Ishikawa (cell line): ENCODE results near the gene ZMYND15.

ENCODE experiments used
- CEBPB ChIP-seq: IDR thresholded peaks from 2 replicates; pipeline ENCODE4 v1.6.1; 2012
- CREB1 ChIP-seq: IDR thresholded peaks from 2 replicates; pipeline ENCODE4 v1.6.1; 2012; ENCODE audit warnings: low read depth
- EGR1 ChIP-seq: IDR thresholded peaks from 2 replicates; pipeline ENCODE4 v1.6.1; 2012
- EP300 ChIP-seq: IDR thresholded peaks from 2 replicates; pipeline ENCODE4 v1.6.1; 2012; ENCODE audit warnings: borderline replicate concordance
- FOXM1 ChIP-seq: IDR thresholded peaks from 2 replicates; pipeline ENCODE4 v1.6.1; 2012; ENCODE audit warnings: low read depth, borderline replicate concordance
- NFIC ChIP-seq: IDR thresholded peaks from 2 replicates; pipeline ENCODE4 v1.6.1; 2012
- RAD21 ChIP-seq: IDR thresholded peaks from 2 replicates; pipeline ENCODE4 v1.6.1; 2012; ENCODE audit warnings: low read depth
- TAF1 ChIP-seq: IDR thresholded peaks from 2 replicates; pipeline ENCODE4 v1.6.1; 2012; ENCODE audit warnings: low read depth, mild to moderate bottlenecking
- TCF12 ChIP-seq: IDR thresholded peaks from 2 replicates; pipeline ENCODE4 v1.6.1; 2012; ENCODE audit warnings: low read depth
- TEAD4 ChIP-seq: IDR thresholded peaks from 2 replicates; pipeline ENCODE4 v1.6.1; 2012
- YY1 ChIP-seq: IDR thresholded peaks from 2 replicates; pipeline ENCODE4 v1.6.1; 2012; ENCODE audit warnings: low read depth
- ZBTB7A ChIP-seq: IDR thresholded peaks from 2 replicates; pipeline ENCODE4 v1.6.1; 2012; ENCODE audit warnings: low read depth
- TF ChIP-seq, protein P1 (sequence below): IDR thresholded peaks from 2 replicates; pipeline ENCODE4 v1.6.1; 2012
- TF ChIP-seq, protein P2 (sequence below): IDR thresholded peaks from 2 replicates; pipeline ENCODE4 v1.6.1; 2012
- TF ChIP-seq, protein P3 (sequence below): IDR thresholded peaks from 2 replicates; pipeline ENCODE4 v1.6.1; 2012; ENCODE audit warnings: low read depth, mild to moderate bottlenecking

Gene ZMYND15

DNA sequence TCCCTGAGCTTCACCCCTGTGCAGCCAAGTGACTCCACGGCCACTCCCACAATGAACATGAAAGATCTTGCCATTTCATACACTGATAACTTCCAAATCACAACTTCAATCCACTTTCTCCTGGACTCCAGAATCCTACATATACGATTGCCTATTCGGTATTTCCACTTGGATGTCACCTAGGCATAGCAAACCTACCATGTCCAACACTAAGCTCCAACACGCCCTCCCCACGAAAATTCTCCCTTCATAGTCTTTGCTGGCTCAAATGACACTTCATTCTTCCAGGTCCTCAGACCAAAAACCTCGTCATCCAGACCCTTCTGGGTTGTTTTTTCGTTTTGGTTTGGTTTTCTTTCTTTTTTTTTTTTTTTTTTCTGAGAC, 51.1 kb downstream of the ZMYND15 start:
- TF ChIP-seq CREB1 (no peak), TCF12 (no peak), TEAD4 (no peak), ZBTB7A (no peak), TAF1 (no peak), NFIC (no peak), YY1 (no peak), CEBPB (no peak), FOXM1 (no peak), EGR1 (no peak)
- TF ChIP-seq, protein P1, sequence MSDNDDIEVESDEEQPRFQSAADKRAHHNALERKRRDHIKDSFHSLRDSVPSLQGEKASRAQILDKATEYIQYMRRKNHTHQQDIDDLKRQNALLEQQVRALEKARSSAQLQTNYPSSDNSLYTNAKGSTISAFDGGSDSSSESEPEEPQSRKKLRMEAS: no peak
- TF ChIP-seq, protein P2, sequence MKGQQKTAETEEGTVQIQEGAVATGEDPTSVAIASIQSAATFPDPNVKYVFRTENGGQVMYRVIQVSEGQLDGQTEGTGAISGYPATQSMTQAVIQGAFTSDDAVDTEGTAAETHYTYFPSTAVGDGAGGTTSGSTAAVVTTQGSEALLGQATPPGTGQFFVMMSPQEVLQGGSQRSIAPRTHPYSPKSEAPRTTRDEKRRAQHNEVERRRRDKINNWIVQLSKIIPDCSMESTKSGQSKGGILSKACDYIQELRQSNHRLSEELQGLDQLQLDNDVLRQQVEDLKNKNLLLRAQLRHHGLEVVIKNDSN: no peak
- TF ChIP-seq, protein P3, sequence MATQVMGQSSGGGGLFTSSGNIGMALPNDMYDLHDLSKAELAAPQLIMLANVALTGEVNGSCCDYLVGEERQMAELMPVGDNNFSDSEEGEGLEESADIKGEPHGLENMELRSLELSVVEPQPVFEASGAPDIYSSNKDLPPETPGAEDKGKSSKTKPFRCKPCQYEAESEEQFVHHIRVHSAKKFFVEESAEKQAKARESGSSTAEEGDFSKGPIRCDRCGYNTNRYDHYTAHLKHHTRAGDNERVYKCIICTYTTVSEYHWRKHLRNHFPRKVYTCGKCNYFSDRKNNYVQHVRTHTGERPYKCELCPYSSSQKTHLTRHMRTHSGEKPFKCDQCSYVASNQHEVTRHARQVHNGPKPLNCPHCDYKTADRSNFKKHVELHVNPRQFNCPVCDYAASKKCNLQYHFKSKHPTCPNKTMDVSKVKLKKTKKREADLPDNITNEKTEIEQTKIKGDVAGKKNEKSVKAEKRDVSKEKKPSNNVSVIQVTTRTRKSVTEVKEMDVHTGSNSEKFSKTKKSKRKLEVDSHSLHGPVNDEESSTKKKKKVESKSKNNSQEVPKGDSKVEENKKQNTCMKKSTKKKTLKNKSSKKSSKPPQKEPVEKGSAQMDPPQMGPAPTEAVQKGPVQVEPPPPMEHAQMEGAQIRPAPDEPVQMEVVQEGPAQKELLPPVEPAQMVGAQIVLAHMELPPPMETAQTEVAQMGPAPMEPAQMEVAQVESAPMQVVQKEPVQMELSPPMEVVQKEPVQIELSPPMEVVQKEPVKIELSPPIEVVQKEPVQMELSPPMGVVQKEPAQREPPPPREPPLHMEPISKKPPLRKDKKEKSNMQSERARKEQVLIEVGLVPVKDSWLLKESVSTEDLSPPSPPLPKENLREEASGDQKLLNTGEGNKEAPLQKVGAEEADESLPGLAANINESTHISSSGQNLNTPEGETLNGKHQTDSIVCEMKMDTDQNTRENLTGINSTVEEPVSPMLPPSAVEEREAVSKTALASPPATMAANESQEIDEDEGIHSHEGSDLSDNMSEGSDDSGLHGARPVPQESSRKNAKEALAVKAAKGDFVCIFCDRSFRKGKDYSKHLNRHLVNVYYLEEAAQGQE: no peak

DNA sequence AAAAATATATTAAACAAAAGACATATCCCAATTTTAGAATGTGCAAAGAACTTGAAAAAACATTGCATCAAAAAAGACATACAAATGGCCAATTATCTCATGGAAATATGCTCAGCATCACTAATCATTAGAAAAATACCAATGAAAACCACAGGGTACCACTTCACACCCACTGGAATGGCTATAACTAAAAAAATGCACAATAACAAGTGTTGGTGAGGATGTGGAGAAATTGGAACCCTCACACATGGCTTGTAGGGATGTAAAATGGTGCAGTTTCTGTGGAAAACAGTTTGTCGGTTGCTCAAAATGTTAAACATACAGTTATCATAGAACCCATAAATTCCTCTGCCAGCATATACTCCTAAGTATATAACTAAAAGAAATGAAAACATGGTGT, 55.5 kb downstream of the ZMYND15 start:
- TF ChIP-seq CEBPB (no peak), EP300 (no peak), FOXM1 (no peak), NFIC (no peak), TCF12 (no peak), TEAD4 (no peak), CREB1 (no peak), RAD21 (no peak), EGR1 (no peak), TAF1 (no peak), ZBTB7A (no peak)
- TF ChIP-seq, protein P1: no peak
- TF ChIP-seq, protein P3: no peak
- TF ChIP-seq, protein P2: no peak
